Stimulated activated CD4-positive, alpha-beta T cell treated with anti-CD3 and anti-CD28 coated beads, Interleukin-4, amount 100 ng/mL, for 4 hours (primary cell): ENCODE measurements around the gene HDX.
"Not testable (repeated sequence)": the region's sequence is repeated elsewhere in the genome, so short reads cannot be mapped to it uniquely, and the experiment has no call there.

ENCODE experiments used
- DNase-seq, 2 experiments: peaks; one replicate each; pipeline ENCODE4 v3.0.0-alpha.2; 2020

Gene HDX

GRCh38 chrX:84336646-84337045 is 165.6 kb downstream of the HDX start:
- DNase-seq: no peak

DNA sequence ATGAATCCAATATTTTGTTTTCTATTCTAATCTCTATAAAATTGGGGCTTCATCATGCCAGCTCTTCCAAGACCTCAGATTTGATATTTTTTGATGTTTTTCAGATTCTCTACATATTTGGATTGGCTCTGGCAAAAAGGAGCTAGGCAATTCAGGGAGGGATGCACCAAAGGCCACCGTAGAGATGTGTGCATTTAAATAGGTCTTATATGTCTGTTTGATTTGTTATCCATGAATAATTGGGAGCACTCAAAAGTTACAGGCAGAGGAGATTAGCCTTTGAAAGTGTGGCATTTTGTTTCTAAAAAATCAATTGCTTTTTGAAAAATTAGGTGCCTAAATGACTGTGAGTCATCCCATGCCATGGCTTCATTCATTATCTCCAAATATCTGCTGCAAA is 167.1 kb downstream of the HDX start:
- no peak for DNase-seq

DNA sequence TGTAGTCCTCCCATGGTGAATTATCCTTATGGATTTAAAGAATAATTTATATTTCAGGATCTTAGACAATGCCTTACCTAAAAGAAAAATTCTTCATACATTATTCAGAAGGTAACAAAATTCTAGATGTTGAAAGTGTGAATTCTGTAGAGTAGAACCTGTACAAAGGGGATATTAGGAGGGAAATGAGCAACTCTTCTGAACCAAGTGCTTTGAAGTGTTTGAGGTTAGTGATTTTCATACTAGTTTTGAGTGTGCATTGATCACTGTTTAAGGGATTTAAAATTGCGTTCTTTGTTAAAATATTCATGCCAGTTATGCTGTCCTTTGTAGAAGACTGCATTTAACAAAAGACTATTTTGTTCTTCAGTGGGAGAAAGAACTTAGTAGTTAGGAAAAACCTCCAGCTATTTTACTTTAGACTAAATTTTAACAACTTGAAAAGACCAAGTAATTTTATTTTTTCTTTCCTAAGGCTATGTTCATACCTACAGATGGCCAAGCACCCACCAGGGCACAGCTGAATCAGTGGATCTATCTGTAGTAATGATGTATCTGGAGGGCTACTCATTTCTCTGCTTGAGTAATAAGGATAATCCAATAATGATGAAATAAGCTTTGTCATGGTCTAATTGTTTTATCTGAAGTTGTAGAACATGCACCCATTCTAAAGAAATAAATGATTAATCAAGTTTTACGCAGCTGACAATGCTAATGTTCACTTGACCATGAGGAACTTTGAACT is 180.0 kb downstream of the HDX start:
- DNase-seq: no peak

DNA sequence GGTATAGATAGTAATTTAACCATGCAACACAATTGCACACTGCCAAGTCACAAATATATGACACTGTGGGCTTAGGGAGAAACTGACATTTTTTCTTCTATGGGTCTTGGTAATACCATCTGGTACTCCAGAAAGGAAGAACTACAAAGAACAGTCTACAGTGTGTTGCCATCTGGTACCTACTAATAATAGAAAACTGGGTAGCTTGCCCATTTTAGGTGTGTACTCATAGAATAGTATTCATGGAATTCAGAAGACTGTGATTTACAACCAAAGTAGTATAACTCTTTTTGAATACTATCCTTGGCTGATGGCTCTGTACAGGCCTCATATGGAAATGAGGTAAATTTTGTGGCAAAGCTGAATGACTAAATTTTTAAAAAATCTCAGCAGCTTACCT is 181.6 kb downstream of the HDX start:
- DNase-seq: no peak

GRCh38 chrX:84320023-84320422 is 182.2 kb downstream of the HDX start:
- DNase-seq: no peak

GRCh38 chrX:84318661-84319060 is 183.6 kb downstream of the HDX start:
- no peak for DNase-seq

- DNase-seq: not testable (repeated sequence)
Measured at GRCh38 chrX:84315946-84316345, 186.3 kb downstream of the HDX start.
